ENCODE data around the gene GNG14. TPM values are rescaled to one million over a fixed set of nuclear protein-coding genes. Genes with fewer than 3 reads are reported as not detected.

The GNG14 gene
- total and polyA plus RNA-seq, 2 of the 13 experiments (the other 11 are each of a cell fraction or from before 2014, with no cell fraction given), result not detected

DNA sequence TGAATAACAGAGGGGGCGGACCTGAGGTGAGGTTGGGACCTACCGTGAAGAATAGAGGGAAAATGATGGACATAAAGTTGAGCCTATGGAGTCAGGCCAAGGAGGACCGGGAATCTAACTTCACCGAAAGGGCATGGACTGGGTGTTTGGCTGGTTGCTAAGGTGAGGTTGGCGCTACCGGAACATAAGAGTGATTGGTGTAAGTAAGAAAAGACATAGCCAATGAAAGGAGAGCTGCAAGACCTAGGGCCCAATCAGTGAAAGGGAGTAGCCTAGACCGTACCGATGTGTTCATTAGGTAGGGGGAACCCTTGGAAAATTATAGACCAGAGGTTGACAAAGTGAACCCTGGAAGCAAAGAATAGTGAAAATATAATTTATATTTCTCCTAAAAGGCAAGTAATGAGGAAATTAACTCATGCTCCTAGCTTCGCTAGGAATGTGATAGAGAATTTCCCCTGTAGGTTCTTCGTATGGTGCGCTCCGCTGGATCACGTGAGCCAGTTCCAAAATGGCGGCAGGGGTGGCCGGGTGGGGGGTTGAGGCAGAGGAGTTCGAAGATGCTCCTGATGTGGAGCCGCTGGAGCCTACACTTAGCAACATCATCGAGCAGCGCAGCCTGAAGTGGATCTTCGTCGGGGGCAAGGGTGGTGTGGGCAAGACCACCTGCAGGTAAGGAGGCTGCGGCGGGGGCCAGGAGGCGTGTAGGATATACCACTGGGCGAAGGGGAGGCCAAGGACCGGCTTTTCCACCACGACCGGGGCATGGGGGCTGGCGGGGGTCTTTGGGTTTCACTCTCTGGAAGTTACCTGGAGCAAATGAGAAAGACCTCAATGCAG lies 49.4 kb downstream of the GNG14 start, which contains the start of gene GET3 (continued):
- TF ChIP-seq GATA4 (IDR thresholded peaks at IDR 0.05; ENCODE audit: borderline replicate concordance, low read depth) (peak; percentile 42; the same call in 1 of the 2 replicates), ZNF543 (CRISPR knock-in tag; IDR thresholded peaks at IDR 0.05) (0 out of 2 replicates have a peak, but pooled peaks have one; percentile 44), SOX6 (IDR thresholded peaks at IDR 0.05) (no peak), SOX6 (CRISPR knock-in tag; IDR thresholded peaks at IDR 0.05) (peak; percentile 19; the same call in 1 of the 2 replicates), ZNF768 (CRISPR knock-in tag; IDR thresholded peaks at IDR 0.05) (0 out of 2 replicates have a peak, but pooled peaks have one; percentile 36), HNRNPL (IDR thresholded peaks at IDR 0.05; ENCODE audit: low read depth, low read length) (no peak), ZNF282 (IDR thresholded peaks at IDR 0.05; ENCODE audit: partially characterized antibody) (no peak), ZNF431 (CRISPR knock-in tag; IDR thresholded peaks at IDR 0.05; ENCODE audit: borderline replicate concordance, low read depth) (no peak), TOE1 (CRISPR knock-in tag; IDR thresholded peaks at IDR 0.05) (no peak; the same call in 1 of the 2 replicates), ZNF343 (CRISPR knock-in tag; IDR thresholded peaks at IDR 0.05) (0 out of 2 replicates have a peak, but pooled peaks have one; percentile 69), SMC3 (IDR thresholded peaks at IDR 0.05; ENCODE audit: low read length) (no peak), ZNF350 (CRISPR knock-in tag; IDR thresholded peaks at IDR 0.05; ENCODE audit: borderline replicate concordance, low read depth) (peak; percentile 61; the same call in 1 of the 2 replicates), PLRG1 (conservative IDR thresholded peaks at IDR 0.05) (no peak), DPF2 (CRISPR knock-in tag; IDR thresholded peaks at IDR 0.05; ENCODE audit: borderline replicate concordance, low read depth) (no peak), SYNCRIP (IDR thresholded peaks at IDR 0.05; ENCODE audit: insufficient read depth, low read depth, low read length) (no peak)
- TF ChIP-seq, protein P1, sequence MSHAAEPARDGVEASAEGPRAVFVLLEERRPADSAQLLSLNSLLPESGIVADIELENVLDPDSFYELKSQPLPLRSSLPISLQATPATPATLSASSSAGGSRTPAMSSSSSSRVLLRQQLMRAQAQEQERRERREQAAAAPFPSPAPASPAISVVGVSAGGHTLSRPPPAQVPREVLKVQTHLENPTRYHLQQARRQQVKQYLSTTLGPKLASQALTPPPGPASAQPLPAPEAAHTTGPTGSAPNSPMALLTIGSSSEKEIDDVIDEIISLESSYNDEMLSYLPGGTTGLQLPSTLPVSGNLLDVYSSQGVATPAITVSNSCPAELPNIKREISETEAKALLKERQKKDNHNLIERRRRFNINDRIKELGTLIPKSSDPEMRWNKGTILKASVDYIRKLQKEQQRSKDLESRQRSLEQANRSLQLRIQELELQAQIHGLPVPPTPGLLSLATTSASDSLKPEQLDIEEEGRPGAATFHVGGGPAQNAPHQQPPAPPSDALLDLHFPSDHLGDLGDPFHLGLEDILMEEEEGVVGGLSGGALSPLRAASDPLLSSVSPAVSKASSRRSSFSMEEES (CRISPR knock-in tag; IDR thresholded peaks at IDR 0.05), result peak; percentile 81
- TF ChIP-seq, protein P2, sequence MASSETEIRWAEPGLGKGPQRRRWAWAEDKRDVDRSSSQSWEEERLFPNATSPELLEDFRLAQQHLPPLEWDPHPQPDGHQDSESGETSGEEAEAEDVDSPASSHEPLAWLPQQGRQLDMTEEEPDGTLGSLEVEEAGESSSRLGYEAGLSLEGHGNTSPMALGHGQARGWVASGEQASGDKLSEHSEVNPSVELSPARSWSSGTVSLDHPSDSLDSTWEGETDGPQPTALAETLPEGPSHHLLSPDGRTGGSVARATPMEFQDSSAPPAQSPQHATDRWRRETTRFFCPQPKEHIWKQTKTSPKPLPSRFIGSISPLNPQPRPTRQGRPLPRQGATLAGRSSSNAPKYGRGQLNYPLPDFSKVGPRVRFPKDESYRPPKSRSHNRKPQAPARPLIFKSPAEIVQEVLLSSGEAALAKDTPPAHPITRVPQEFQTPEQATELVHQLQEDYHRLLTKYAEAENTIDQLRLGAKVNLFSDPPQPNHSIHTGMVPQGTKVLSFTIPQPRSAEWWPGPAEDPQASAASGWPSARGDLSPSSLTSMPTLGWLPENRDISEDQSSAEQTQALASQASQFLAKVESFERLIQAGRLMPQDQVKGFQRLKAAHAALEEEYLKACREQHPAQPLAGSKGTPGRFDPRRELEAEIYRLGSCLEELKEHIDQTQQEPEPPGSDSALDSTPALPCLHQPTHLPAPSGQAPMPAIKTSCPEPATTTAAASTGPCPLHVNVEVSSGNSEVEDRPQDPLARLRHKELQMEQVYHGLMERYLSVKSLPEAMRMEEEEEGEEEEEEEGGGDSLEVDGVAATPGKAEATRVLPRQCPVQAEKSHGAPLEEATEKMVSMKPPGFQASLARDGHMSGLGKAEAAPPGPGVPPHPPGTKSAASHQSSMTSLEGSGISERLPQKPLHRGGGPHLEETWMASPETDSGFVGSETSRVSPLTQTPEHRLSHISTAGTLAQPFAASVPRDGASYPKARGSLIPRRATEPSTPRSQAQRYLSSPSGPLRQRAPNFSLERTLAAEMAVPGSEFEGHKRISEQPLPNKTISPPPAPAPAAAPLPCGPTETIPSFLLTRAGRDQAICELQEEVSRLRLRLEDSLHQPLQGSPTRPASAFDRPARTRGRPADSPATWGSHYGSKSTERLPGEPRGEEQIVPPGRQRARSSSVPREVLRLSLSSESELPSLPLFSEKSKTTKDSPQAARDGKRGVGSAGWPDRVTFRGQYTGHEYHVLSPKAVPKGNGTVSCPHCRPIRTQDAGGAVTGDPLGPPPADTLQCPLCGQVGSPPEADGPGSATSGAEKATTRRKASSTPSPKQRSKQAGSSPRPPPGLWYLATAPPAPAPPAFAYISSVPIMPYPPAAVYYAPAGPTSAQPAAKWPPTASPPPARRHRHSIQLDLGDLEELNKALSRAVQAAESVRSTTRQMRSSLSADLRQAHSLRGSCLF (CRISPR knock-in tag; IDR thresholded peaks at IDR 0.05; ENCODE audit: borderline replicate concordance), result no peak
- TF ChIP-seq, protein P3, sequence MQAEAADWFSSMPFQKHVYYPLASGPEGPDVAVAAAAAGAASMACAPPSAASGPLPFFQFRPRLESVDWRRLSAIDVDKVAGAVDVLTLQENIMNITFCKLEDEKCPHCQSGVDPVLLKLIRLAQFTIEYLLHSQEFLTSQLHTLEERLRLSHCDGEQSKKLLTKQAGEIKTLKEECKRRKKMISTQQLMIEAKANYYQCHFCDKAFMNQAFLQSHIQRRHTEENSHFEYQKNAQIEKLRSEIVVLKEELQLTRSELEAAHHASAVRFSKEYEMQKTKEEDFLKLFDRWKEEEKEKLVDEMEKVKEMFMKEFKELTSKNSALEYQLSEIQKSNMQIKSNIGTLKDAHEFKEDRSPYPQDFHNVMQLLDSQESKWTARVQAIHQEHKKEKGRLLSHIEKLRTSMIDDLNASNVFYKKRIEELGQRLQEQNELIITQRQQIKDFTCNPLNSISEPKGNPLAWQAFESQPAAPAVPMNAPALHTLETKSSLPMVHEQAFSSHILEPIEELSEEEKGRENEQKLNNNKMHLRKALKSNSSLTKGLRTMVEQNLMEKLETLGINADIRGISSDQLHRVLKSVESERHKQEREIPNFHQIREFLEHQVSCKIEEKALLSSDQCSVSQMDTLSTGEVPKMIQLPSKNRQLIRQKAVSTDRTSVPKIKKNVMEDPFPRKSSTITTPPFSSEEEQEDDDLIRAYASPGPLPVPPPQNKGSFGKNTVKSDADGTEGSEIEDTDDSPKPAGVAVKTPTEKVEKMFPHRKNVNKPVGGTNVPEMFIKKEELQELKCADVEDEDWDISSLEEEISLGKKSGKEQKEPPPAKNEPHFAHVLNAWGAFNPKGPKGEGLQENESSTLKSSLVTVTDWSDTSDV (CRISPR knock-in tag; IDR thresholded peaks at IDR 0.05), result no peak
